ENCODE measurements around the gene NADK2.

DNA sequence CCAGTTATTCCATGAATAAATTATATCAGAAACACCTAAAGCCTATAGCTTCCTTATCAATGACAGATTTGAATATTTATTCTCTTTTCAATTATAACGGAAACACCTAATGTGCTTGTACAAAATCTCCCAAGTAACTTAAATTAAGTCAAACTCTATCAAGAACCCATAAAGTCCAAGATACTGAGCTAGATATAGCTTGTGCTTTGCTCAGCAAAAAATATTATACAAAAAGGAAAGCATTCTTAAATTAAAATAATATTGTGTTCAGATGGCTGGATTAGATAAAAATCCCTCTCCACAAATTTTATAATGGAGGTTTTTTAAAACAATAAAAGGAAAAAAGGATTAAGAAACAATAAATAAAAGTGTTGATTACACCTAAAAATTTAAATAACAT, 23.7 kb downstream of the NADK2 start:
- no peak for TF ChIP-seq POLR2A (IDR thresholded peaks at IDR 0.05; ENCODE audit: borderline replicate concordance, extremely low read depth, insufficient read depth, insufficient read length)
- no peak for TF ChIP-seq POLR2AphosphoS5 (IDR thresholded peaks at IDR 0.05; ENCODE audit: low read depth, low read length)
- TF ChIP-seq, protein P1, sequence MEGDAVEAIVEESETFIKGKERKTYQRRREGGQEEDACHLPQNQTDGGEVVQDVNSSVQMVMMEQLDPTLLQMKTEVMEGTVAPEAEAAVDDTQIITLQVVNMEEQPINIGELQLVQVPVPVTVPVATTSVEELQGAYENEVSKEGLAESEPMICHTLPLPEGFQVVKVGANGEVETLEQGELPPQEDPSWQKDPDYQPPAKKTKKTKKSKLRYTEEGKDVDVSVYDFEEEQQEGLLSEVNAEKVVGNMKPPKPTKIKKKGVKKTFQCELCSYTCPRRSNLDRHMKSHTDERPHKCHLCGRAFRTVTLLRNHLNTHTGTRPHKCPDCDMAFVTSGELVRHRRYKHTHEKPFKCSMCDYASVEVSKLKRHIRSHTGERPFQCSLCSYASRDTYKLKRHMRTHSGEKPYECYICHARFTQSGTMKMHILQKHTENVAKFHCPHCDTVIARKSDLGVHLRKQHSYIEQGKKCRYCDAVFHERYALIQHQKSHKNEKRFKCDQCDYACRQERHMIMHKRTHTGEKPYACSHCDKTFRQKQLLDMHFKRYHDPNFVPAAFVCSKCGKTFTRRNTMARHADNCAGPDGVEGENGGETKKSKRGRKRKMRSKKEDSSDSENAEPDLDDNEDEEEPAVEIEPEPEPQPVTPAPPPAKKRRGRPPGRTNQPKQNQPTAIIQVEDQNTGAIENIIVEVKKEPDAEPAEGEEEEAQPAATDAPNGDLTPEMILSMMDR (IDR thresholded peaks at IDR 0.05 in 2 of 3, conservative IDR thresholded peaks at IDR 0.05 in 1 of 3; ENCODE audit: borderline replicate concordance in 1 of 3, insufficient read depth in 1 of 3, low read depth in 2 of 3, low read length in 2 of 3): no peak

Data from HCT116 (cell line).